ENCODE data around the gene SCN4B.

Gene SCN4B

DNA sequence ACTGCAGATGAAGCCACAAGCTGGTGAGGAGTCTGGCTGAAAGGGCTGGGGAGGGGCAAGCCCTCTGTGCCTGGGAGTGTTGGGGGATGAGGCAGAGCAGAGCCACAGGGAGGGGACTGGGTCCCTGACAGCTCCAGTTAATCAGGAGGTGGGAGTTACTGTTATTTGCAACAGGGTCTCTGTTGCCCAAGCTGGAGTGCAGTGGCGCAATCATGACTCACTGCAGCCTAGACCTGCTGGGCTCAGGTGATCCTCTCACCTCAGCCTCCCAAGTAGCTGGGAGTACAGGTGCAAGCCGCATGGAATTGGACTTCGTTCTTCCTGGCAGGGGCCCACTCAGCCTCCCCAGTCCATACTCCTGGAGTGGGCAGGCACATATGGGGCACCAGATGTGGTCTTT lies 16.1 kb upstream of the SCN4B start:
- no peaks in the 10 kb centered on the region for H3K9me3 Mint-ChIP-seq
- peaks cover 6% of the 10 kb centered on the region for H3K4me1 Mint-ChIP-seq (ENCODE audit: low read depth)
- no peak overlapping the region for H3K27ac Mint-ChIP-seq
- H3K27me3 Mint-ChIP-seq, result peaks cover 61% of the 10 kb centered on the region
- intact Hi-C loops (cut with micrococcal nuclease), result no loop called here
- H3K36me3 Mint-ChIP-seq (ENCODE audit: low read depth), result no peaks in the 10 kb centered on the region
- no peak overlapping the region for H3K4me3 Mint-ChIP-seq

DNA sequence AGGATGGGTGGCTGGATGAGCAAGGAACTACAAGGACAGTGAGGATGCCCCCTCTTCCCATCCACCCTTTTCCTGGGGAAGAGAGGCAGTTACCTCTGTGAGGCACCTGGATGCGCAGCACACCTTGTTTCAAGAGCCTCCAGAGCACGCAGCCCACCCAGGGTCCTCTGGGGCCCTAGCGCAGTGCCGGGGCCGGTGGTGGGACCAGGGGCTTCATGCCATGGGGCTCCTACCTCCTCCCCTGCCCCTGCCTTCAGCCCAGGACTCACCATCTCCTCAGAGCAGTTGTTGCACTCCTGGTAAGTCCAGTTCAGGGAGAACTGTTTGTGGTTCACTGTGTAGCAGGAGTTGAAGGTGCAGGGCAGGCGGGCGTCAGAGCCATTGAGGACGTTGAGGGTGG lies 15.7 kb upstream of the SCN4B start:
- Mint-ChIP-seq H3K36me3 (ENCODE audit: low read depth) (no peaks in the 10 kb centered on the region), H3K4me1 (ENCODE audit: low read depth) (peaks cover 6% of the 10 kb centered on the region), H3K27ac (no peak overlapping the region), H3K4me3 (no peak overlapping the region), H3K27me3 (peaks cover 65% of the 10 kb centered on the region), H3K9me3 (no peaks in the 10 kb centered on the region)
- intact Hi-C loops (cut with micrococcal nuclease), result no loop called here

DNA sequence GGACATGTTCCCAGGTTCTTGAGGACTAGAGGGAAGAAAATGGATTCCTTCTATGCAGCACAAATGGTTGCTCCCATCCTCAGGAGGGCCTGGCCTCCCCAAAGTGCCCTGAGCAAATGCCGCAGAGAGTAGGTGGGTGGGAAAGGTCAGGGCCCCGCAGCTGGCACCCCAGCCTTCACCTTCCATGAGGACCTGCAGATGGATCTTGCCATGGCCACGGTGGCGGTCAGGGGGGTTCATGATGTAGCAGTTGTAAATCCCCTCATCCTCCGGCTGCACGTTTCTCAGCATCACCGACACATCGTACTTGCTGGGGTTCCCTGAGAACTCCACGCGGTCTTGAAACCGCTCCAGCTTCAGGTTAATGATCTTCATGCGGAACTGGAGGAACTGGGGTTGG lies 15.3 kb upstream of the SCN4B start:
- H3K36me3 Mint-ChIP-seq (ENCODE audit: low read depth), result no peaks in the 10 kb centered on the region
- intact Hi-C loops (cut with micrococcal nuclease), result no loop called here
- no peak overlapping the region for H3K27ac Mint-ChIP-seq
- H3K27me3 Mint-ChIP-seq, result peaks cover 64% of the 10 kb centered on the region
- no peaks in the 10 kb centered on the region for H3K9me3 Mint-ChIP-seq
- peaks cover 6% of the 10 kb centered on the region for H3K4me1 Mint-ChIP-seq (ENCODE audit: low read depth)
- no peak overlapping the region for H3K4me3 Mint-ChIP-seq

DNA sequence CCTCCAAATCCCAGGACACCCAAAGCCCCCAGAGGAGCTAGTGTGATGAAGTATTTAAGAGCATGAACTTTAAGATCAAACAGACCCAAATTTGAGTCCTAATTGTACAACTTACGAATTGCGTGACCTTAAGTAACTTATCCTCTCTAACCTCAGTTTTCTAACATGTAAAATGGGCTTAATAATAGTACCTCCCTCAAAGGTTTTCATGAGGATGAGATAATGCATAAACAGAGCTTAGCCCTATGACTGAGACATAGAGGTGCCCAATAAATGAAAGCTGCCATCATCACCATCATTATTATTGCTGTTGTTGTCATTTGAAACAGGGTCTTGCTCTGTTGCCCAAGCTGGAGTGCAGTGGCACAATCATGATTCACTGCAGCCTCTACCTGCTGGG lies 14.6 kb upstream of the SCN4B start:
- no peak overlapping the region for H3K4me3 Mint-ChIP-seq
- intact Hi-C loops (cut with micrococcal nuclease), result no loop called here
- no peaks in the 10 kb centered on the region for H3K9me3 Mint-ChIP-seq
- H3K4me1 Mint-ChIP-seq (ENCODE audit: low read depth), result peaks cover 6% of the 10 kb centered on the region
- H3K27me3 Mint-ChIP-seq, result peaks cover 59% of the 10 kb centered on the region
- no peaks in the 10 kb centered on the region for H3K36me3 Mint-ChIP-seq (ENCODE audit: low read depth)
- no peak overlapping the region for H3K27ac Mint-ChIP-seq

DNA sequence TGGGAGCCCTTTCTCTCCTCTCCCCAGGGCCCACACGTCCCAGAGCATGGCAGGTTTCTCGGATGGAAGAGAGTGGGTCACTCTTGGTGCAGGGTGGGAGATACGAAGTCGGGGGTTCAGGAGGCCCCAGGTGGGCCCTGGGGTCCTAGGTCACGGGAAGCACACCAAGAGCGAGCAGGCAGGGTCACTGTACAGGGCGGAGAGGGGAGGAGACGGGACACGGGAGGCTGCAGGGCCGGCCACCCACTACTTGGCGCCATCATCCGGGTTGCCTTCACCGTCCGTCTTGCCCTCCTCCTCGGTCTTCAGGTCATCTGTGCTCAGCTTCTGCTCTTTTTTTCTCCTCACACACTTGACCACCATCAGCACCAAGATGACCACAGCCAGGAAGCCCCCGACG lies 14.0 kb upstream of the SCN4B start:
- H3K36me3 Mint-ChIP-seq (ENCODE audit: low read depth), result no peaks in the 10 kb centered on the region
- no peak overlapping the region for H3K27ac Mint-ChIP-seq
- H3K4me3 Mint-ChIP-seq, result no peak overlapping the region
- peaks cover 5% of the 10 kb centered on the region for H3K4me1 Mint-ChIP-seq (ENCODE audit: low read depth)
- no peaks in the 10 kb centered on the region for H3K9me3 Mint-ChIP-seq
- peaks cover 62% of the 10 kb centered on the region for H3K27me3 Mint-ChIP-seq
- intact Hi-C loops (cut with micrococcal nuclease), result no loop called here

DNA sequence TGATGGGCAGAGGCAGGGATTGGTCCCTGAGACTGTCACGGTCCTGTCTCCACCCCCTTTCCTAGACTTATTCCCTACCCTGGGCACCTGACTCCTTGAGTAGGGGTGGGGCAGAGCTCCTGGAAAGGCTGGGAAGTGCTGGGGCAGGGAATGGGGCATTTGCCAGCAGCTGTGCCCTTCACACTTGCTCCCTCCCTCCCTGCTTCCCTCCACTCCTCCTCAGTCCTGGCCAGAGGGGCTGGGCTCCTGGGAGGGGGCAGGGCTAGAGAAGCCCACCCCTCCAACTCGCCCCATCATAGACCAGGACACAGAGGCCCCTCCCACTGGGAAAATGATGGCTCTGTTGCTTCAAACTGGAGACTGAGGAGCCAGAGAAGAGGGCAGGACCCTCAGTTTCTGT lies 12.3 kb upstream of the SCN4B start:
- Mint-ChIP-seq H3K9me3 (no peaks in the 10 kb centered on the region), H3K27me3 (peaks cover 54% of the 10 kb centered on the region), H3K36me3 (ENCODE audit: low read depth) (no peaks in the 10 kb centered on the region), H3K4me3 (no peak overlapping the region), H3K4me1 (ENCODE audit: low read depth) (no peaks in the 10 kb centered on the region), H3K27ac (no peak overlapping the region)
- intact Hi-C loops (cut with micrococcal nuclease), result no loop called here

DNA sequence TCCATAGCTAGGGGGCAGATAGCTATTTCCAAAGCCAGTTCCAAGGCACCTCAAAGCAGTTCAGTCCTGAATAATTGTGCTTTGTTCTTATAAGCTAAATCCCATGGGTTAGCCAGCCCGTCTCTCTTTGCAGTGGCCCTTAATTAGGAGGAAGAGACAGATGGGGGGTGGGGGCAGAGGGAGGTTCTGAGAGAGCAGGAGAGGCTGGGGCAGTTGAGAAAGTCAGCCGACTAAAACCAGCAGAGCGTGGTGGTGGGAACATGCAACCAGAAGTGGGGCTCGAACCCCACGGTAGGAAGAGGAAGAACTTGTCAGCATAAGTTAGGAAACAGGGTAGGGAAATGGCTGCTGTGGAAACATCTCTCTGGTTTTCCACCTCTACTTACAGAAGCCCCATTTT lies 10.9 kb upstream of the SCN4B start:
- Mint-ChIP-seq H3K9me3 (no peaks in the 10 kb centered on the region), H3K27ac (no peak overlapping the region), H3K4me1 (ENCODE audit: low read depth) (no peaks in the 10 kb centered on the region), H3K27me3 (peaks cover 55% of the 10 kb centered on the region), H3K36me3 (ENCODE audit: low read depth) (no peaks in the 10 kb centered on the region), H3K4me3 (no peak overlapping the region)
- intact Hi-C loops (cut with micrococcal nuclease), result no loop called here

DNA sequence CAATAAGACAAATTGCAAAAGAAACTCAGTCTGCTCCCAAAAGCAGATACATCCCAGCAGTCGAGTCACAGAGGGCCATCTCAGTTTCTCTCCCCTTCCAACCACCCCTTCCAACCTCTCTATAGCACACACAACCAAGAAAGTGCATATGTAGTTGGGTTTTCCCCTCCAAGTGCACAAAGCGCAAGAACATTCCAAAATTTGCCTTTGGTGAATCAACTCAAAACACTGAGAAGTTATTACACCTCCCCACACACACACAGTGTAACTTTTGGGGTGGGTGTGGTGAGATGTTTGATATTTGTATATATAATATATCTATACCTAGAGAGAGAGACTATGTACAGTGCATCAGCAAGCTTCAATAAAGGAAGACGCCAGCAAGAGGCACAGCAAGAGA lies 10.2 kb upstream of the SCN4B start:
- no peak overlapping the region for H3K4me3 Mint-ChIP-seq
- H3K27ac Mint-ChIP-seq, result no peak overlapping the region
- H3K27me3 Mint-ChIP-seq, result peaks cover 53% of the 10 kb centered on the region
- H3K36me3 Mint-ChIP-seq (ENCODE audit: low read depth), result no peaks in the 10 kb centered on the region
- H3K9me3 Mint-ChIP-seq, result no peaks in the 10 kb centered on the region
- intact Hi-C loops (cut with micrococcal nuclease), result no loop called here
- no peaks in the 10 kb centered on the region for H3K4me1 Mint-ChIP-seq (ENCODE audit: low read depth)

DNA sequence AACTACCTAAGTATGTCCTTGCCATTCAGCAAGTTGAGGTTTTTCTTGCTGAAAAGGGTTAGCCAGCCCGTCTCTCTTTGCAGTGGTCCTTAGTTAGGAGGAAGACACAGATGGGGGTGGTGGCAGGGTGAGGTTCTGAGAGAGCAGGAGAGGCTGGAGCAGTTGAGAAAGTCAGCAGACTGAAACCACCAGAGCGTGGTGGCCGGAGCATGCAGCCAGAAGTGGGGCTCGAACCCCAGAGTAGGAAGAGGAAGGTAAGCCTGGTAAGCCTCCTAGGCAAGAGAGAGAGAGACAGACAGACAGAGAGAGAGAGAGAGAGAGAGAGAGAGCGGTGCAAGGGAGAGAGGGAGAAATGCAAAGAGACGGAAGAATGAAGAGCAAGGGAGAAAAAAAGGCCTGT lies 9.2 kb upstream of the SCN4B start:
- H3K4me3 Mint-ChIP-seq, result no peak overlapping the region
- intact Hi-C loops (cut with micrococcal nuclease), result no loop called here
- H3K27ac Mint-ChIP-seq, result no peak overlapping the region
- H3K4me1 Mint-ChIP-seq (ENCODE audit: low read depth), result peaks cover 2% of the 10 kb centered on the region
- H3K9me3 Mint-ChIP-seq, result no peaks in the 10 kb centered on the region
- H3K36me3 Mint-ChIP-seq (ENCODE audit: low read depth), result no peaks in the 10 kb centered on the region
- peaks cover 56% of the 10 kb centered on the region for H3K27me3 Mint-ChIP-seq

DNA sequence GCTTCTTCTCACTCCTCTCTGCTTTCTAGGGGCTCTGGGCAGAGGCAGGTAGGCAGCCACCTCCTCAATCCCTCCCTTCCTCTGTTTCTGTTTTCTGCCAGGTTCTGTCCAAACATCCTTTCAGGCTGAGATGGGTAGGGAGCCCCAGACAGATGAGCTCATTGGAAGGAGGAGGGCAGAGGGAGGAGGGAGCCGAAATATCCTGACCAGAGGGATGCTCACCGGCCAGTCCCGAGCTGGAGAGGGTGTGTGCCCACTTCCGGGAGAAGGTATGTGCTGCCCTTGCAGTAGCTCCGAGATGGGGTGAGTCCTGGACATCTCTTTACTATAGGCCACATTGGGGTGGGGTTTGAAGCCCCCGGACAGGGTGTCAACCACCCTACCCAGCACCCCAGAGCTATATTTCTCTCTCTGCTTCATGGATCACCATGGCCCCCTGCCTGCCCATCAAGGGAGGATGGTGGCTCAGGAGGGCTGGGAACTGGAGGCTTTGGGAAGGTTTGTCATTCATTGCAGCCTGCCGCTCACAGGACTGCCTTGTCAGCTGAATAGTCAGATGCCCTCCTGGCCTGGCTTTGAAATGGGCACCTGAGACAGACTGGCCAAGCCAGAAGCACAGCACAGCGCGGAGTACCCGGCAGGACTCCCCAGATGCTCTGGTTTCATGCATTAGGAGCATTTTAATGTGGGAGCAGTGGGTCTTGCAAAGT lies 4.7 kb upstream of the SCN4B start:
- H3K9me3 Mint-ChIP-seq, result no peaks in the 10 kb centered on the region
- peaks cover 27% of the 10 kb centered on the region for H3K4me1 Mint-ChIP-seq (ENCODE audit: low read depth)
- H3K27ac Mint-ChIP-seq, result no peak overlapping the region
- H3K36me3 Mint-ChIP-seq (ENCODE audit: low read depth), result no peaks in the 10 kb centered on the region
- intact Hi-C loops (cut with micrococcal nuclease), result loop anchor here (10.0 kb wide), 1 partner anchor 327 kb away; no protein-coding TSS in a partner anchor
- peaks cover 78% of the 10 kb centered on the region for H3K27me3 Mint-ChIP-seq
- no peak overlapping the region for H3K4me3 Mint-ChIP-seq

DNA sequence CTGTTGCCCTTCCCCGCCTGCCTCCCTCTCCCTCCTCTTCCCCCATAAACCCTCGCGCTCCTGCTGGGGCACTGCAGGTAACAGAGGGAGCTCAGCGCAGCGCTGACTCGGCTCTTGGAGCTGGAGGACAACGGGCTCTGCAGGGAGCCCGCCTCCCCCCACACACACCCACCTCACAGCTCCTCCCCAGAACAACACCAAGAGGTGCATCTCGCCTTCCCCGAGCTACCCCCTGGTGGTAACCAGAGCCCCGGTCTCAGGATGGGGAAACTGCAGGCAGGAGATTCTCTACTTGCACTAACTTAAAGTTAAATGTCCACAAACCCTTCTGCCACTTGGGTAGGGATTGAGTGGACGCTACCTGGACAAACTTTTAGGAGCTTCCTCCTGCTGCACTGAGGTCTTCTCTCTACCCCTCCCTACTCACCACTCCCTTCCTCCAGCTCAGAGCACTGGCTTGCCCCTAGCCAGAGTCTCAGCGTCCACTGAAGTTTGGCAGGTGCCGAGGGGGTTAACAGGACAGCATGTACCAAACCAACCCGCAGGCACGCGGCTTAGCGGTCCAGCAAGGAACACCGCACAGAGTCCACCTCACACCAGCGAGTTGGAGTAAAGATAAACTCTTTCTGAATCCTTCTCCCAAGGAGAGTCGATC lies 4.0 kb upstream of the SCN4B start:
- H3K27me3 Mint-ChIP-seq, result peaks cover 81% of the 10 kb centered on the region

DNA sequence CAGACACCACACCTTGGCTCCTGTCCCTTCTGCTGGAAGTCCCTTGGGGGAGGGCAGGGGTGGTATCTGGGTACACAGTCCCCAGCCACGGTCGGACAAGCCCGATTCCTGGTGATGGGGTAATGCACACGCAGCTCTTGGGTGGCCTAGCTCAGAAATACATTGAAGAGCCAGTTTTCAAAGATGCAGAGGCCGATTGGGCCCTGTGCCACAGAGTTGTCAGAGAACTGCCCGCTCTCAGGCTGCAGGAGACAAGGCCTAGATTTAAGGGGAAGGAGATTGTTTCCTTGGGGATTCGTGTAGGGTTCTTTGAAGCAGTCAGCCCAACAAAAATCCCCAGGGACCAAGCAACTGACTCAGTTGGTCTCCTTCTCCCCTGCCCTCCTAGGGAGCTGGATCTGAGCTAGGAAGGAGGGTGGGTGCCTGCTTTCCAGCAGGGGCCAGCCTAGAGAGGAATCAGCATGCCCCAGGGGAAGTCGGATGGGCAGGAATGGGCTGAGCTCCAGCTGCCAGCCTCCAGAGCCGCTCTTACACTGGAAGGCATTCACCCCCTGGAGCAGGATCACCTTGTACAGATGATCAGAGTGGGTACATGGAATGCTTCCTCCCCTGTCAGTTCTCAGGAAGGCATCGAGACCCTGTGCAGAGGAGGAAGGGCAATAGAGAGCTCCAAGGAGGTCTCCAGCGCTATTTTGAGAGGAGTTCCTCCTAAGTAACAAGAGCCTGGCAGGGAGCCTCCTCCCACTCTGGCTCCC lies 3.3 kb upstream of the SCN4B start:
- H3K27me3 Mint-ChIP-seq, result peaks cover 80% of the 10 kb centered on the region

More for the DNA sequence above, 4.0 kb upstream of the SCN4B start:
- Mint-ChIP-seq H3K4me3 (no peak overlapping the region), H3K9me3 (no peaks in the 10 kb centered on the region), H3K36me3 (ENCODE audit: low read depth) (no peaks in the 10 kb centered on the region), H3K4me1 (ENCODE audit: low read depth) (peaks cover 29% of the 10 kb centered on the region), H3K27ac (no peak overlapping the region)
- intact Hi-C loops (cut with micrococcal nuclease), result loop anchor here (10.0 kb wide), 1 partner anchor 328 kb away; no protein-coding TSS in a partner anchor

DNA sequence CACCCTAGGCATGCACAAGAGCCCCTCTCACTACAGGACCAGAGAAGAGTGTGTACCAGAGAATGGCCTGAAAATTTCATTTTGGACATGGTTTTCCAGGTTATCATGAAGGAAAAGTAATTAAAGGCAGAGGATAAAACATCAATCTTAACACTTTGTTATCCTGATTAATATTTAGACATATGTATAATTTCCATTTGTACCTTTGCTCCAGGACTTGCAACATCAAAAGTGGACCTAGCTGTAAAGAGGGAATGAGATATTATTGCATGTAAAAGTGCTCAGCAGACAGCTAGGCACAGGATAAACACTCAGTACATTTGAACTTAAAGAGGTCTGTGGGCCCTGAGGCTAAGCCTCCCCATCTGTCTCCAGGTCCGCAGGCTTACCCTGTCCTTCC lies 2.0 kb upstream of the SCN4B start:
- peaks cover 89% of the 10 kb centered on the region for H3K27me3 Mint-ChIP-seq
- no peaks in the 10 kb centered on the region for H3K36me3 Mint-ChIP-seq (ENCODE audit: low read depth)
- no peaks in the 10 kb centered on the region for H3K9me3 Mint-ChIP-seq
- H3K4me1 Mint-ChIP-seq (ENCODE audit: low read depth), result peaks cover 29% of the 10 kb centered on the region
- H3K4me3 Mint-ChIP-seq, result no peak overlapping the region
- intact Hi-C loops (cut with micrococcal nuclease), result loop anchor here (10.0 kb wide), 1 partner anchor 330 kb away; no protein-coding TSS in a partner anchor
- H3K27ac Mint-ChIP-seq, result no peak overlapping the region

More for the DNA sequence above, 3.3 kb upstream of the SCN4B start:
- peaks cover 29% of the 10 kb centered on the region for H3K4me1 Mint-ChIP-seq (ENCODE audit: low read depth)
- H3K27ac Mint-ChIP-seq, result no peak overlapping the region
- intact Hi-C loops (cut with micrococcal nuclease), result loop anchor here (10.0 kb wide), 1 partner anchor 329 kb away; no protein-coding TSS in a partner anchor
- no peak overlapping the region for H3K4me3 Mint-ChIP-seq
- H3K36me3 Mint-ChIP-seq (ENCODE audit: low read depth), result no peaks in the 10 kb centered on the region
- H3K9me3 Mint-ChIP-seq, result no peaks in the 10 kb centered on the region

DNA sequence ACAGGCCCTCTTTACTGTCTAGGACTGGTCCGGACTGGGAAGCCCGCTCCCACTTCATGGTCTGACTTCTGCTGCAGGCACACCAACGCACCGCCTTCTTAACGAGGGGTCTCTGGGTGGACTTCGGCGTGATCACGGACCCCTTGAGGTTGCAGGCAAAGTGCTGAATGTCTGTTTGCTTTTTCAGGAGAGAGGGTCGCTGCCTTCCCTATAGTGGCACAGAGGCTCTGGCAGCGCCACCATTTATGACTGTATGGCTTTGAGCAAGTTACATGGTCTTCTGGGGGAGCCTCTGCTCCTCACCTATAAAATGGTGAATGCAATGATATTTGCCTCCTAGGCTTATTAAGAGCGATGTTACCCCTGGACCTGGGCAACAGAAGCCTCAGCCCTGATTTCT lies 1.4 kb upstream of the SCN4B start:
- no peaks in the 10 kb centered on the region for H3K9me3 Mint-ChIP-seq
- H3K27ac Mint-ChIP-seq, result no peak overlapping the region
- H3K36me3 Mint-ChIP-seq (ENCODE audit: low read depth), result no peaks in the 10 kb centered on the region
- intact Hi-C loops (cut with micrococcal nuclease), result loop anchor here (10.0 kb wide), 1 partner anchor 331 kb away; no protein-coding TSS in a partner anchor
- peaks cover 29% of the 10 kb centered on the region for H3K4me1 Mint-ChIP-seq (ENCODE audit: low read depth)
- H3K4me3 Mint-ChIP-seq, result no peak overlapping the region
- peaks cover 87% of the 10 kb centered on the region for H3K27me3 Mint-ChIP-seq
